ENCODE data around the gene LARGE2. TPM values are rescaled to one million over a fixed set of nuclear protein-coding genes. Genes with fewer than 3 reads are reported as not detected.
A peak's percentile ranks its signal among the peaks of the same experiment; 100 is the strongest.
"Not testable (repeated sequence)": the region's sequence is repeated elsewhere in the genome, so short reads cannot be mapped to it uniquely, and the experiment has no call there.

LARGE2 gene
- total RNA-seq, 1 donor from 2014 or later = not detected

DNA sequence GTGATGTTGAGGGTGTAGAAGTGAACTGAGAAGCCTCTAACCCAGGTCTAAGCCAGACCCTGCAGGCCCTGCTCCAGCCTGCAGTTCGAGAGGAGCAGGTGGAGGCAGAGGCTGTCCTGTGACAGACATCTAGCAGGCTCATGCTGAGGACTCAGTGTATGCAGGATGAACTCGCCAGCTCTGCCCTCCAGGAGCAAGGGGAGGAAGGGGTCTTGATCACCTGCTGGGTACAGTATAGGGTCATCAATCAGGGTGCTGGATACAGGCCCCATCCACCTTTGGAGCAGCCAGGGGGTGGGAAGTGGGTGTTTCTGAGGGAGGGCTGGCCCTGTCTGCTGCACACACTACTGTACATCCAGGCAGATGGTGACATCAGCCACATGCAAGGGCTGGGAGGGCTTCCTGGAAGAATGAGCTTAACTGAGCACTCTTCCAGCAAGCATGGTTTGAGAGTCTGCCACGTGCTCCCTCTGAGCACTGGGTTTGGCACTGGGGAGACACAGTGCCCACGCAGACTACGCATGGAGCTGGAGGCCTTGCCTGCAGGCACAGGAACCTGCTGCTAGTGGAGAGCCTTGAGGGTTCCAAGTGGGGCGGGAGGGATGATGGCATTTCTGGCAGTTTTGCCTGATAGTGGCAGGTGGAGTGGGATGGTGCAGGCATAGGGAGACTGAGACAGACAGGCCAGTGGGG is 27.8 kb upstream of the LARGE2 start:
- DNase-seq (no peak), ATAC-seq (no peak)
- intact Hi-C loops (cut with micrococcal nuclease) = no loop called here

DNA sequence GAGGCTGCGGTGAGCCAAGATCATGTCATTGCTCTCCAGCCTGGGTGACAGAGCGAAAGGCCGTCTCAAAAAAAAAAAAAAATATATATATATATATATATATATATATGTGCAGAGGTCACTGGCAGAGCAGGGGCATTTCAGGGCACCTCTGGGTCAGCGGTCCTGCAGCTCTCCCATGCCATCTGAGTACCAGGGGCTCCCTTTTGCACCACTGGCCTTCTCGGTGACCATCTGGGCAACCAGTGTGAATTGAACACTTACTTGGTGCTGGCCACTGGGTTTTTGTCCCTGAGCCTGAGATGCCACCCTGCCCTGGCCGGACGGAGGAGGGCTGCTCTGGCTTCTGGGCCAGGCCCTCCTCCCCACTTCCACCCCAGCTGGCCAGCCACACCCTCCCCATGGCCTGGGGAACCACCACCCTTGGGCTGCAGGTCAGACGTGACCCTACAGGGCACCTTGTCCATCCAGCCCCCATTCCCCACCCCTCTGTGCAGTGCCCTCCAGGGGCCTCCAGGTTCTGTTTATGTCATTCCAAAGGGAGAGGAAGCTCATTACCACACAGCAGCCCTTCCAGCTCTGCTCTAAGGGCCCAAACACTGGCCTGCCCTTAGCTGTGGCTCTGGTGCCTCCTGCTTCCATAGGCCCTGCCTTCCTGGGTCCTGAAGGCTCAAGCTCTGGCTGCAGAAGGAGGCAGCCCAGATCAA is 26.8 kb upstream of the LARGE2 start:
- ATAC-seq (no peak), DNase-seq (no peak)
- intact Hi-C loops (cut with micrococcal nuclease) = no loop called here

DNA sequence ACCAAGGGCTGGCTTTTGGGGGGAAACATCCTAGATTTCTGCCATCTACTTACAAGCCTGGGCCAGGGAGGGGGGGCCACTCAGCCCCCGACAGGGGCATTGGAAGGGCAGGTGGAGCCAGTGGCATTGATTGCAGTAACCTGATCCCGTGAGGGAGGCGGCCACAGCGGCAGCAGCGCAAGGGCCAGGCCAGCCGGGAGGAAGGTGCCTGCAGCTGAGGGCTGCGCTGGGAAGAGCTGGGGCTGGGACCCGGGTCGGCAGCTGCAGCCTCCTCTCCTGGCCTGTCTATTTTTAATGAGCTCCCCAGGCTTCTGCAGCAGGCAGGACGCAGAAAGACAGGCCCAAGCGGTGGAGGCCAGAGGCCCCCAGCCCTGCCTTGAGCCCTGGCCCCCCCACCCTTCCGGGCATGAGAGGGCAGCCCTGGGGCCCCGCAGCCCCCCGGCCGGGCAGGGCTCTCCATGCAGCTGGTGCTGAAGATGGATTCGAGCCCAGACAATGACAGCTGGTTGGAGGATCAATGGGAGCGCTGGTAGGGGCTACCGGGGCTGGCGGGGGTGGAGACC is 26.0 kb upstream of the LARGE2 start:
- ATAC-seq (no peak), DNase-seq (no peak)
- intact Hi-C loops (cut with micrococcal nuclease) = no loop called here

DNA sequence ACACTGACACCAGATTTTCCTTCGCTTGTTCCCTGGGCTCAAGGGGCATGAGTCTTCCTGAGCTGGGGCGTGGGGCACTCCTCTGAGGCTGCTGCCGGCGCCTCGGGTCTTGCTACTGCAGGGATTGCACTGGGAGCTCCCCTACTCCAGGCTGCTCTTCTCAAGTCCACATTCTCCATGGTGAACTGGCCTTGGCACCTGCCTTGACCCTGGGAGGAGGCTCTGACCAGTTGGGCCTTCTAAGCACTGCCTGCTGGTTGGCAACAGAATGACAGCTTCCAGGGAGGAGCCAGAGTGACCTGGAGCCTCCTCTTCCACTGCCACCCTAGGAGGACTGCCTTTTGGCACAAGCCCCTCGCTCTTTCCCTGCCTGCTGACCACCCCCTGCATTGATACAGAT is 24.9 kb upstream of the LARGE2 start:
- intact Hi-C loops (cut with micrococcal nuclease) = no loop called here
- ATAC-seq = no peak

DNA sequence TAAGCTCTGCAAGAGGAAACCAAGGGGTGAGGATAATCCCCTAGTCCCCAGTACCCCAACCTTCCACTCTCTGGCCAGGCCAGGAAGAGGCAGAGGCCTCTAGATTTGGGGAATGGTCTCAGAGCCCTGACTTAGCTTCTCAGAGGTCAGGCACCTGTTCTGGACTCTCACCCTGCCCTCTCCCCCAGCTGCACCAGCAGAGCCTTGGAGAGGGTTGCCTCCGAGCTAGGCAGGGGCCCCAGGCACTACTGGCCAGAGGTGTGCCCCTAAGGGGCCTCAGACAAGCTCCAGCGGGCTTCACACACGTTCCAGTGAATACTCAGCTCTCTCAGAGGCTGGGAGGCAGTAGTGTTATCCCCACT is 23.4 kb upstream of the LARGE2 start:
- no peak for ATAC-seq
- no peak for DNase-seq
- intact Hi-C loops (cut with micrococcal nuclease) = no loop called here

More for the DNA sequence above, 24.9 kb upstream of the LARGE2 start:
- DNase-seq = no peak

DNA sequence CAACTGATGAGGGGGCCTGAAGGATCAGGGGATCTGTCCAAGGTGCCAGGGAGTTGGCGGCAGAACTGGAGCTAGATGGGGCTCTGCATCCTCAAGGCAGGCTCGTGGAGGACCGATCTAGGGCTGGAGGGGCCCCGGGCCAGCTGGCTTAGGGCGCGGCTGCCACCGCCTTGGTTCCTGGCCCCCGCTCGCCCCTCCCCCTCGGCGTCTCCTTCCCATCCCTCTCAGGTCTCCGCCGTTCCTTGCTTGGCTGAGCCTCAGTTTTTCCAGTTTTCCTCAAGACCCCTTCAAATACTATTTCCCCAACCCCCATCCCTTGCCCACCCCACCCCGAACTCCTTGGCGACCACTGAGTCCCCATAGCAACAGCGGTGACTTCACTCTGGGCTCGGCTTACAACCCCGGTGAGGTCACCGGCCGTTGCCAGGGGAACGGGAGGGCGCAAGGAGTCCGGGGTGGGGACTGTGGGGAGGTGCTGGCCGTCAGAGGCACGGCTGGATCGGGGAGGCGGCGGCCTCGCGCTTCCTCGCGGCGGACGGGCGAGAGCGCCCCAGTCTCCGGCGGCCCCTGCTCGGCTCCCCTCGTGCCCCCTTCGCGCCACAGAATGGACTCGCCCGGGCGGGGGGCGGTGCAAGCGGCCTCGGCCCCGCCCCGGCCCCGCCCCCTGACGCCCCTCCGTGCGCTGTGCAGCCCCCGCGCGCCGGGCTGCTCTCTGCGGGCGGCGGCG is 22.8 kb upstream of the LARGE2 start:
- ATAC-seq (peak; percentile 86), DNase-seq (peak; percentile 90)
- intact Hi-C loops (cut with micrococcal nuclease) = no loop called here

DNA sequence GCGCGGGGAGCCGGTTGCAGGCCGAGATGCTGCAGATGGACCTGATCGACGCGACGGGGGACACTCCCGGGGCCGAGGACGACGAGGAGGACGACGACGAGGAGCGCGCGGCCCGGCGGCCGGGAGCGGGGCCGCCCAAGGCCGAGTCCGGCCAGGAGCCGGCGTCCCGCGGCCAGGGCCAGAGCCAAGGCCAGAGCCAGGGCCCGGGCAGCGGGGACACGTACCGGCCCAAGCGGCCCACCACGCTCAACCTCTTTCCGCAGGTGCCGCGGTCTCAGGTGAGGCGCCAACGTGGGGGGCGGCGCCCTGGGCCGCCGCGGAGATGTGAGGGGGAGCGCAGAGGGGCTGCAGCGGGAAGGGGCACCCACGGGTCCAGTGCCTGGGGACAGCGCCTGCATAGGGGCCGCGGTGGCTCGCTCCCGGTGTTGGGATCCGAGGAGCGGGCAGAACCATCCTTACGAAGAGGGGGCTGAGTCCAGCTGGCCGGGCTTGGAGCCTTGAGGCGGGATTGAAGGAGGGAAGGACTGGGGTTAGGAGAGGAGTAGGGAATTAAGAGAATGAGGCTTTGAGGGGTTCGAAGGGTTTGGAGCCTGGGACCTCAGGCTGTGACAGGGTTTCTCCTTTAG is 22.2 kb upstream of the LARGE2 start:
- DNase-seq; intact Hi-C loops (cut with micrococcal nuclease): not testable (repeated sequence)
- ATAC-seq = peak; percentile 24

DNA sequence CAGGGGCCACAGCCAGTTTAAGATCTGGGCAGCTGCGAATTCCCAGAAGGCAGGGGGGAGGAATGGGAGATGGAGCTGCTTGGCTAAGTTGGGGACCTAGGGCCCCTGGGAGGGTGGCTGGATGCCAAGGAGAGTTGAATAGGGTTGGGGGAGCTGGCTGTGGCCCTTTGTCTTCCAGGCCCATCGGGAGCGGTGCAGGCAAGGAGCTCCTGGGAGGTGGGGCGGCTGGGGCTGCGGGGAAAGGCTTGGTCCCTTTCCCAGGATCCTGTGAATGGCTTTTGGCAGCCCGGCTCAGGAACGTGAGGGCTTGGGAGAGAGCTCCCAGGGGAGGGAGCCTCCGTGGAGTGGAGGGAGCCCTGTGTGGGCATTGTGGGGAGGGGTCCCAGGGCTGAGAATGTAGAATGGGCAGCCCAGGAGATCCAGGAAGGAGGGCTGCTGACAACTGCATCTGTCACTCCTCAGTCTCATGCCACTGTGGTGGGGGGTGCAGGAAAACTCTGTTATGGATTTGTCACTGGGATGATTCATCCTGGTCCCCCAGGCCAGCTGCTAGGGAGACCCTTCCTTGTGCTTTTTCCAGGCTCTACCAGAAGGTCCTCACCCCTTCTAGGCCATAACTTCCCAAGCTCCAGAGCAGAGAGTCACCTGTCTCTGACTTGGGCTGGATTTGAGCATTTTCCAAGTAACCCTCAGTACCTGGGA is 21.4 kb upstream of the LARGE2 start:
- DNase-seq (peak; percentile 57), ATAC-seq (peak; percentile 45)
- intact Hi-C loops (cut with micrococcal nuclease) = no loop called here

DNA sequence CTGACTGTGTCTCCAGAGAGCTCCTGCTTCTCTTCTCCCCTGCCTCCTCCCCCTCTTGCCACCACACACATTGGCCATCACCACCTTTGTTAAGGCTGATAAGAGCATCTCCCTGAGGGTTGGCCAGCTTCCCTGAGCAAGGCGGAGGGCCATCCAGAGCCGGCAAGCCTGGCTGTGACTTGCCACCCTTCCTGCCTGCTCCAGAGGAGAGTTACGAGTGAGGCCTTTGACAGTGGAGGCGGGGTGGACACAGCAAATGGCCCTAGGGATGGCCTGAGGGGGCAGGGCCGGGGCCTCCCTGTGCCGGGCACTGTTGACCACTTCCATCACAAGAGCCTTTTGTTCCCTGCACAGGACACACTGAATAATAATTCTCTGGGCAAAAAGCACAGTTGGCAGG is 20.8 kb upstream of the LARGE2 start:
- intact Hi-C loops (cut with micrococcal nuclease) = no loop called here
- DNase-seq = no peak
- ATAC-seq = no peak

DNA sequence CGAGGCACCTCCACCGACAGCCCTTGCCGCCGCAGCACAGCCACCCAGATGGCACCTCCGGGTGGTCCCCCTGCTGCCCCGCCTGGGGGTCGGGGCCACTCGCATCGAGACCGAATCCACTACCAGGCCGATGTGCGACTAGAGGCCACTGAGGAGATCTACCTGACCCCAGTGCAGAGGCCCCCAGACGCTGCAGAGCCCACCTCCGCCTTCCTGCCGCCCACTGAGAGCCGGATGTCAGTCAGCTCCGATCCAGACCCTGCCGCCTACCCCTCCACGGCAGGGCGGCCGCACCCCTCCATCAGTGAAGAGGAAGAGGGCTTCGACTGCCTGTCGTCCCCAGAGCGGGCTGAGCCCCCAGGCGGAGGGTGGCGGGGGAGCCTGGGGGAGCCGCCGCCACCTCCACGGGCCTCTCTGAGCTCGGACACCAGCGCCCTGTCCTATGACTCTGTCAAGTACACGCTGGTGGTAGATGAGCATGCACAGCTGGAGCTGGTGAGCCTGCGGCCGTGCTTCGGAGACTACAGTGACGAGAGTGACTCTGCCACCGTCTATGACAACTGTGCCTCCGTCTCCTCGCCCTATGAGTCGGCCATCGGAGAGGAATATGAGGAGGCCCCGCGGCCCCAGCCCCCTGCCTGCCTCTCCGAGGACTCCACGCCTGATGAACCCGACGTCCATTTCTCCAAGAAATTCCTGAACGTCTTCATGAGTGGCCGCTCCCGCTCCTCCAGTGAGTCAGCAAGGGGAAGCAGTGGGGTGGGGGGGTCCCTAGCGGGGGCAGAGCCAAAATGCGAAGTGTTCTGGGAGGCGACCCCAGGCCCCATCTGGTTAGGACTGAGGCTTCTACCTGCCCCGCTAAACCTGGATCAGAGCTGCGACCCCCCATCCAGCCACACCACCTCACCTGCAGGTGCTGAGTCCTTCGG is 19.7 kb upstream of the LARGE2 start:
- ATAC-seq = no peak
- no peak for DNase-seq

DNA sequence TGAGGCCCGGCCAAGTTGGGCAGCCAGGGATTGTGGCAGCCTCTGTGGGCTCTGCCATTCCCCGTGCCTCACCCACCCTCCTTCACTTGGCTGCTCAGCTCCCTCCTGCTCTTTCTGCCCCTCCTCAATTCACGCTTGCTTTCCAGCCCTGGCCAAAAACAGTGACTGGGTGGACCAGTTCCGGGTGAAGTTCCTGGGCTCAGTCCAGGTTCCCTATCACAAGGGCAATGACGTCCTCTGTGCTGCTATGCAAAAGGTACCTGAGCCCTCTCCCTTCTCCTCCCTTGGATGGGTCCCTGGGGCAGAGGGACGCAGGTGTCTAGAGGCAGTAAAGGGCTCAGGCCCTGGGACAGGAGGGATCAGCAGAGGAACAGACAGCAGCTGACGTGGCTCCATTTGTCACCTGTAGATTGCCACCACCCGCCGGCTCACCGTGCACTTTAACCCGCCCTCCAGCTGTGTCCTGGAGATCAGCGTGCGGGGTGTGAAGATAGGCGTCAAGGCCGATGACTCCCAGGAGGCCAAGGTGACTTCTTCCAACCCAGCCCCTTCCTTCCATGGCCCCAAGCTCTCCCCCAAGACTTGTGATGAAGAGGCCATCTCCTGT is 18.0 kb upstream of the LARGE2 start:
- intact Hi-C loops (cut with micrococcal nuclease) = no loop called here
- DNase-seq (no peak), ATAC-seq (no peak)

More for the DNA sequence above, 19.7 kb upstream of the LARGE2 start:
- intact Hi-C loops (cut with micrococcal nuclease) = no loop called here

DNA sequence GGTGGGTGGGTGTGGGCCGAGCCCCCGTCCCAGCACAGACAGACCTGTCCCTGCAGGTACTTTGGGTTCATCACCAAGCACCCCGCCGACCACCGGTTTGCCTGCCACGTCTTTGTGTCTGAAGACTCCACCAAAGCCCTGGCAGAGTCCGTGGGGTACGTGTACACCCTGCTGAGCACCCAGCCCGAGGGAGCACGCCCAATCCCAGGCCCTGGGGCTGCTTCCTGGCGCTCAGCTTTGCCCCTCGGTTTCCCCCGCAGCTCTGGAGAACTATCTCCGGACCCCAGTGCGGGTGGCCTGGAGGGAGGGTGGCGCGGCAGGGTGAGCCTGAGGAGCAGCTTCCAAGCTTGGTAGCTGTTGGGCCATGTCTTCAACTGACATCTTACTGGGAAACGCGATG is 17.4 kb upstream of the LARGE2 start:
- ATAC-seq = no peak
- intact Hi-C loops (cut with micrococcal nuclease) = no loop called here

DNA sequence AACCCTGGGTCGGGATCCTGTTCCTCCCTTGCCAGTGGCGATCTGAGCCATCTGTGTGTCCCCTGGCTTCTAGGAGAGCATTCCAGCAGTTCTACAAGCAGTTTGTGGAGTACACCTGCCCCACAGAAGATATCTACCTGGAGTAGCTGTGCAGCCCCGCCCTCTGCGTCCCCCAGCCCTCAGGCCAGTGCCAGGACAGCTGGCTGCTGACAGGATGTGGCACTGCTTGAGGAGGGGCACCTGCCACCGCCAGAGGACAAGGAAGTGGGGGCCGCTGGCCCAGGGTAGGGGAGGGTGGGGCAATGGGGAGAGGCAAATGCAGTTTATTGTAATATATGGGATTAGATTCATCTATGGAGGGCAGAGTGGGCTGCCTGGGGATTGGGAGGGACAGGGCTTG is 16.9 kb upstream of the LARGE2 start:
- ATAC-seq; intact Hi-C loops (cut with micrococcal nuclease): not testable (repeated sequence)

More for the DNA sequence above, 17.4 kb upstream of the LARGE2 start:
- DNase-seq = no peak

DNA sequence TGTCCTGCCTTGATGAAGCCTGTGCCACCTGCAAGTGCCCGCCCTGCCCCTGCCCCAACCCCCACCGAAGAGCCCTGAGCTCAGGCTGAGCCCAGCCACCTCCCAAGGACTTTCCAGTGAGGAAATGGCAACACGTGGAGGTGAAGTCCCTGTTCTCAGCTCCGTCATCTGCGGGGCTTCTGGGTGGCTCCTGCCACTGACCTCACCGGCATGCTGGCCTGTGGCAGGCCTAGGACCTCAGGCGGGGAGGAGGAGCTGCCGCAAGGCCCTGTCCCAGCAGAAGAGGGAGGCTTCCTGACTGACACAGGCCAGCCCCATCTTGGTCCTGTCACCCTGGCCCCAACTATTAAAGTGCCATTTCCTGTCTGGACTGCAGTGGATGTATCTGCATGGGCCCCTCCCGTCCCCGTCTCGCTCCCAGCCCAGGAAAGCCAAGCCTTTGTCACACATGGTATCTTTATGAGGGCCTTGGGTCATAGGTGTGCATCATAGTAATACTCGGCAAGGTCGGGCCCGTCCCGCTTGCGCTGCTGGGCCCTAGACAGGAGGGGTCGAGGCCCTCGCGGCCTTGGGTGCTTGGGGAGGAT is 16.3 kb upstream of the LARGE2 start:
- DNase-seq (no peak), ATAC-seq (no peak)
- intact Hi-C loops (cut with micrococcal nuclease) = no loop called here

More for the DNA sequence above, 16.9 kb upstream of the LARGE2 start:
- DNase-seq = not testable (repeated sequence)

DNA sequence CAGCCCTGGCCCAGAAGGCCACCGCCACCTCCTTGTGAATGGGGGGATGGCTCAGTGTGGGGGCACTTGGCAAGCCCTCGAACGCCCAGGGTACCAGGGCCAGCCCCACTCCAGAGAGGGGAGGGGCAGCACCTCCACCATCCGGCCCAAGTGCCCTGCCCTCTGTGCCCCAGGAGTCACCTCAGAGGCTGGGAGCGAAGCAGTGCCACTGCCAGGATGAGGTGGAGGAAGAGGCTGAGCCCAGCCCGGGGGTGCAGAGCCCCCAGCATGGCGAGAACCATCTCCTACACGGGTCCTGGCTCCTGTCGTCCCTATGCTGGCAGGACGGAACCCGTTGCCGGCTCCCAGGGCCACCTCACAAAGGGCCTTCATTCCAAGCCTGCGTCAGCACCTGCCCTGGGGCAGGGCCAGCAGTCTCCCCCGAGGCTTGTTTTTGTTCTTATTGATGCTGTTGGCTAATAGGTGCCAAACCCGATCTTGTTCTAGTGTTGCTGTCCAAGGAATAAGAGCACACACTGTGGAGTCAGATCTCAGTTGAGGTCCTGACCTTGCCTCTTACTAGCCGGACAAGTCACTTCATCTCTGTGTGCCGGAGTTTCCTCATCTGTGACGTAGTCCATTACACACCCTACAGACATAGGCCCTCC is 15.4 kb upstream of the LARGE2 start, which contains the start of gene FREY1:
FREY1 (minus strand) TSS at position 307 of the 647 bp plus-strand sequence; CDS start at position 281, 26 bp downstream.
- intact Hi-C loops (cut with micrococcal nuclease) = no loop called here
- no peak for DNase-seq
- ATAC-seq = no peak

DNA sequence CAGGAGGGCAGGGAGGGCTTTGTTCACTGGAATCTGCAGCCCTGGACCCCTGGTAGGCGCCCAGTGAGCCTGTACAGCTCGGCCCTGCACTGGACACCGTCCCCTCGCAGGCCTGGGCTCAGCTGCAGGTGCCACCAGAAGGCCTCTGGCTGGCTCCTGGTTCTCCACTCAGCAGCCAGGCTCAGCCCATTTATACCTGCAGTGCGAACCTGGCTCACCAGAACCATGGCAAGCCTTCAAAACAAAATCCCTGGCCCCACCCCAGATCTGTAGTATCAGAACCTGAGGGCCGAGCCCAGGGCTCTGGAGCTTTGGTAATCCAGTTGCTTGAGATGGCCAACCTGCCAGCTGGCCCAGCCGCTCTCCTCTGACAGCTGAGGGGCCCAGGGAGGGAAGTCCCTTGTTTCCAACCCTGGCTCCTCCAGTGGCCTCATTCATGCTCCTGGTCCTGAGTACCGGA is 14.5 kb upstream of the LARGE2 start:
- DNase-seq (no peak), ATAC-seq (peak; percentile 16)
- intact Hi-C loops (cut with micrococcal nuclease) = no loop called here
